GM21390 (cell line): ENCODE measurements around the gene RAB5A.
"Not testable (repeated sequence)": the region's sequence is repeated elsewhere in the genome, so short reads cannot be mapped to it uniquely, and the experiment has no call there.

Experiments used
- ATAC-seq: cut with Tn5 transposase; IDR thresholded peaks from one replicate; pipeline ENCODE4 v1.9.1; 2021; ENCODE audit not compliant: unreplicated experiment

RAB5A gene

GRCh38 chr3:19947549-19948225 is 790 bp downstream of the RAB5A start:
- ATAC-seq: peak; percentile 16

DNA sequence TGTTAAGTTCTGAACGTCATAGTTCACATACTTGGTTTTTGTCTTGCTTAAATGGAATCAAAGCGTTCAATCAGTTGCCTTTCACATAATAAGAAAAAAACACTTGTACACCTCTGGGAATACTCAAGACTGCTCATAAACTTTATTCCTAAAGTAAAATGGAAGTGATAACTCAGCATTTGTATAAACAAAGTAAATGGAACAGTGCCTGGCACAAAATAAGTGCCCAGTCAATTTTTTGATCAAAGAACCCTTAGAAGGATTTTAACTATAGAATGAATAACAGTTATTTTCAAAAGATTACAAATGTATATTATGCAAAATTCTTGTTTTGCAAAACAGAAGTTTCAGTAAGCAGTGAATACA is 1.3 kb downstream of the RAB5A start:
- ATAC-seq: no peak

GRCh38 chr3:19950316-19950715 is 3.4 kb downstream of the RAB5A start:
- no peak for ATAC-seq

DNA sequence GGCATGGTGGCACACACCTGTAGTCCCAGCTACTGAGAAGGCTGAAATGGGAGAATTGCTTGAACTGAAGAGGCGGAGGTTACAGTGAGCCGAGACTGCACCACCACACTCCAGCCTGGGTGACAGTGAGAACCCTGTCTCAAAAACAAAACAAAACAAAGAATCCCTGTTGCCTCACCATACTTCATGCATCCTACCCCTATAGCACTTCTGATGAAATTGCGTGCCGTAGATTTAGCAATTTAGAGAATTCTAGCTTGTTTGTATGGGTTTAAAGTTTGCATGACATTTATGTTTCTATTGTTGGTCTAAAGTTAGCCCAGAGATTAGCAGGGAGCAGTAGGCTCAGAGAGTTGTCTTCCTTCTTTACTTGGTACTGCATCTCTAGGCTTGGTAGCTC is 7.8 kb downstream of the RAB5A start:
- ATAC-seq: no peak

DNA sequence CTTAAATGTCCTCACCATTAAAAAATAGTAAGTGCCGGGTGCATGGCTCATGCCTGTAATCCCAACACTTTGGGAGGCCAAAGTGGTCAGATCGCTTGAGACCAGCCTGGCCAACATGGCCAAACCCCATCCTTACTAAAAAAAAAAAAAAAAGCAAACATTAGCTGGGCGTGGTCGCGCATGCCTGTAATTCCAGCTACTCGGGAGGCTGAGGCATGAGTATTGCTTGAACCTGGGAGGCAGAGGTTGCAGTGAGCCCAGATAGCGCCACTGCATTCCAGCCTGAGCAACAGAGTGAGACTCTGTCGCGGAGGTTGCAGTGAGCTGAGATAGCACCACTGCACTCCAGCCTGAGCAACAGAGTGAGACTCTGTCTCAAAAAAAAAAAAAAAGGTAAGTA is 10.5 kb downstream of the RAB5A start:
- ATAC-seq: not testable (repeated sequence)

DNA sequence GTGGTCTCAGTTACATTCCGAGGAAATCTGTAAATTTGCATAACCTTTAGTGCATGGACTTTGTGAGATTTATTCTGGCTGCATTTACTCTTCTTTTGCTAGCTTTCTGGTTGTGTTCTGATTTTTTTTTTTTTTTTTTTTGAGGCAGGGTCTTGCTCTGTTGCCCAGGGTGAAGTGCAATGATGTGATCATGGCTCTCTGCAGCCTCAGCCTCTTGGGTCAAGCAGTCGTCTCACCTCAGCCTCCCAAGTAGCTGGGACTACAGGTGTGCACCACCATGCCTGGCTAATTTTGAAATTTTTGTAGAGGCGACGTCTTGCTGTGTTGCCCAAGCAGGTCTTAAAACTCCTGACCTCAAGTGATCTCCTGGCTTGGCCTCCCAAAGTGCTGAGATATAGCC is 12.6 kb downstream of the RAB5A start:
- ATAC-seq: no peak

DNA sequence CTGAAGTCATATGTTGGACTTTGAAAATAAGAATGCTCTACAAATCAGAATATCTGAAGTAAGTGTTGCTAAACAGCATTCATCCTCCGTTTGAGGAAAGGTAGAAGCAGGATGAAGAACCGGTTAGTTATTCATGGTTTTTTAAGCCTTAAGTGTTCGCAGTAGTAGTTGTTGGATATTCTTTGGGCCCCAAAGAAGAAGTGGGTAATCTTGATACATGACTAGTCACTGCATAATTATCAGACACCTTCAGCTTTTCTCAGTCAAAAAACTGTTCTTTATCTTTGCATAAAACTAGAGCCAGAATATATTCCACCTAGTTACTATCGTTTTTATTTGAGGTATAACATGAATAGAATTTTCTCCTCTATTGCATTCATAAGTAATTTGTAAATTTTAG is 13.8 kb downstream of the RAB5A start:
- ATAC-seq: no peak

GRCh38 chr3:19961960-19962359 is 15.1 kb downstream of the RAB5A start:
- ATAC-seq: no peak

GRCh38 chr3:19967208-19967607 is 20.3 kb downstream of the RAB5A start:
- no peak for ATAC-seq

- ATAC-seq: no peak
Observed at GRCh38 chr3:19967812-19968211, 20.9 kb downstream of the RAB5A start.

GRCh38 chr3:19970327-19970726 is 23.4 kb downstream of the RAB5A start:
- ATAC-seq: no peak

DNA sequence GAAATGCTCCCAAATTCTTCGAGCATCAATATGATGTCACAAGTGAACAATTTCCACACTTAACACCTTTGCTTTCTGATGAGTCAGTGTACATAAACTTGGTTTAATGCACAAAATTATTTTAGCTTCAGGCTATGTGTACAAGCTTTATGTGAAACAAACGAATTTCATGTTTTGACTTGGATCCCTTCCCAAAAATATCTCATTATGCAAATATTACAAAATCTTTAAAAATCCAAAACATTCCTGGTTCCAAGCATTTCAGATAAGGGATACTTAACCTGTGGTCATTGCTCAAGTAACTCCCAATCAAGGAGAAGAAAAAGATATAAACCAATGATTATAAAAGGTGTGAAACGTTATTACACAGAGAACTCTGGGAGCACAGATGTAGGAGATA is 25.2 kb downstream of the RAB5A start:
- no peak for ATAC-seq

- ATAC-seq: not testable (repeated sequence)
Observed at GRCh38 chr3:19988904-19989303, 42.0 kb downstream of the RAB5A start.

GRCh38 chr3:19994796-19995195 is 47.9 kb downstream of the RAB5A start:
- no peak for ATAC-seq

GRCh38 chr3:19997502-19997901 is 50.6 kb downstream of the RAB5A start:
- ATAC-seq: no peak

DNA sequence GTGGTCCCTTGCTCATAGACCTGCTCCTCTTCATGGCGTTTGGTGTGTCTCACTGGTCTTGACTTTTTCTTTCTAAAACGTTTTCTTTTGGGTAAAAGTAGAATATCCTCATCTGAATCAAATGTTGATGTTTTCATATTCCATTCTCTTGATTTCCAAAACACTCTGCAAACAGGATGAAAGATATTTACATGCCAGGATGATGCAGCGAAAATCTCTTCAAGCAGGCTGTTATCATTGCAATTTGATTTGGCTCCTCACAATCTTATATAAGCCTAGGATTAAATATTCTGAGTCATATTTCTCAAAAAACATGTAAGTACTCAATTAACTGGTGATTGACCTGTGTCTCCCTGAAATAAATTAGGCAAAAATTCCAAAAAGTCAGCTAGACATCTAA is 55.0 kb downstream of the RAB5A start:
- no peak for ATAC-seq

GRCh38 chr3:20007960-20008359 is 61.1 kb downstream of the RAB5A start:
- no peak for ATAC-seq

- no peak for ATAC-seq
Observed at GRCh38 chr3:20008646-20009045, 61.7 kb downstream of the RAB5A start.

DNA sequence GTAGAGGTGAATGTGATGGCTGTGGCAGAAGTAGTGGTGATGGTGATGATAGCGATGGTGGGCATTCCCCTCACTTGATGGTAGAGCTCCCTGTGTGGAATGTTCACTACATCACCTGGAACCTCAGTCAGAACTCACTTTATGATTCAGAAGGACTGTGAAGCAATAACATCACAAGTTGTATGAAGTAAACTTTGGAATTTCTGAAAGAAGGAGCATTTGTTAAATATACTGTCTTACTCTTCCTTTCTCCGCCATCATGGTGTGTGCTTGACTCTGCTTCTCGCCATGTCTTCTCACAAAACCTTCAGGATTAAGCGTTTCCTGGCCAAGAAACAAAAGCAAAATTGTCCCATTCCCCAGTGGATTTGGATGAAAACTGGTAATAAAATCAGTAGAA is 65.3 kb downstream of the RAB5A start, which contains the start of gene PP2D1:
Gene PP2D1 (minus strand): TSS at position 101 of the 400 bp plus-strand sequence. CDS start 192 bp downstream, outside the sequence.
- ATAC-seq: no peak

DNA sequence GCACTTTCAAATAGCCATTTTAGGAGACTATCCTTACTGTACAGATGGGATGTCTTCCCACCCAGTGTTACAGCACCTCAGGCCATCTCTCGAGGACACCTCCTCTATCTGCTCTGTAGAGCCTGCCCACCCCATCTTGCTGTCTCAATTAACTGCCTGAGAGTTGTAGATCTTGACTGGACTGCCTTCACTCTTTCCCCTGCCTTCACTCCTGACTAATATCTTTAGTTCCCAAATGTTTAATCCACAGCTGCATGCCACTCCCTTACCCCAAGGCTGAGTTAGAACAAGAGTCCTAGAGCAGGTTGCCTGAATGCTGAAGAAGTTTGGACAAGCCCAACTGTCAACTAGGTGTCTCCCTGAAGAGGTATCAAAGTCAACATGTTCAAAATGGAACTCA is 66.5 kb downstream of the RAB5A start:
- no peak for ATAC-seq

DNA sequence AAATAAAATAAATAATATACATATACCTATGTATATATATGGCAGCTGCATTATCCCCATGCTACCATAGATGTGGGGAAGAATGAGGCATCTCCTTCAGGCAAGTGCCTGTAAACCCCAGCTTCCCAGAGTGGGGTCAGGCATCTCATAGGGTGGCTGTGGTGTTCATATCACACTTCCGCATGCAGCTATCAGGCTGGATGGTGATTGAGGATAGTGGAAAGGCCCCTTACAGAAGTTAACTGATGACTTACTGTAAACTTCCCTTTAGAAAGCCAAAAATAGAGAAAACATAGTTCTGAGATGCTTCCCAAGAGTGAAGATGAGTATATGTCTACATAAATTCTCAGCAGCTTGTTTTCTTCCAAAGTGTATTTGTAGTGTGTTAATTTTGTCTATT is 68.6 kb downstream of the RAB5A start:
- no peak for ATAC-seq

- ATAC-seq: not testable (repeated sequence)
Observed at GRCh38 chr3:20016076-20016475, 69.2 kb downstream of the RAB5A start.

DNA sequence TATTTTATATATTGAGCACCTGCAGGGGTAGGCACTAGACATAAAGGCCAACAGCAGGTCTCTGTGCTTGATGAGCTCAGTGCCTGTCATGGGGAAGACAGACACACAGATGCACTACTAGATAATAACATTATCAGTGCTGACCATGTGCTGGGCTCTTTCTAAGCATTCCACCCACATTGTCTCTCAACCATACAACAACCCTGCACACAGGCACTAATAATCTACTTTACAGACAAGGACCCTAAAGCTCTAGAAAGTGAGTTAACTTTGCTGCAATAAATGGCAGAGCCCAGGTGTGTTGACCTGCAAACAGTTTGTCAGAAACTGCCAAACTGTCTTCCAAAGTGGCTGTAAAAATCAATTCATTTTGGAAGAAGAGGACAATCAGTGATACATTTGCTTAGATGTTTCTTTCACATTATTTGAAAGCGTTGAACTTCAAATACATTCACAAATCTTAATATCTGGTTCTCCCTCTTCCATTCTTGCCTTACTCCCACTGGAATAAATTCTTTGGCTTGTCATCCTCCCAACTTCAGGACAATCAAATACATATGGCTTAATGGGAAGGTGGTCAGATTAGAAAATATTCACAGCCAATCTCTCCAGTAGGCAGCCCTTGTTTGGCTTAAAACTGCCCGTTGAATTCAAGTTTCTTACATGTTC is 76.2 kb downstream of the RAB5A start:
- no peak for ATAC-seq
